HepG2 (cell line): ENCODE results near the gene PRMT5. TPM values are rescaled to one million over a fixed set of nuclear protein-coding genes. Genes with fewer than 3 reads are reported as not detected.
A peak's percentile ranks its signal among the peaks of the same experiment; 100 is the strongest.

ENCODE experiments used
- ARNT2 ChIP-seq: sonication (generic); formaldehyde crosslinking; IDR thresholded peaks from 2 replicates; pipeline ENCODE4 v1.8.0; 2022; ENCODE audit warnings: mild to moderate bottlenecking, low read depth, missing genetic modification reagents, moderate library complexity
- ARNTL ChIP-seq: sonication (generic); formaldehyde crosslinking; IDR thresholded peaks from 2 replicates; pipeline ENCODE4 v1.4.0; 2020; ENCODE audit warnings: mild to moderate bottlenecking, missing genetic modification reagents
- FOXA3 ChIP-seq: IDR thresholded peaks from 2 replicates; pipeline ENCODE4 v1.6.1; 2016; ENCODE audit warnings: missing genetic modification reagents, missing compliant biosample characterization
- FOXK1 ChIP-seq: sonication (generic); formaldehyde crosslinking; IDR thresholded peaks from 2 replicates; pipeline ENCODE4 v1.4.0; 2020; ENCODE audit warnings: low read depth, missing genetic modification reagents, borderline replicate concordance
- FUBP1 ChIP-seq: sonication (generic); formaldehyde crosslinking; IDR thresholded peaks from 2 replicates; pipeline ENCODE4 v1.5.1; 2020; ENCODE audit warnings: missing genetic modification reagents, mild to moderate bottlenecking, borderline replicate concordance
- IRF9 ChIP-seq: sonication (generic); formaldehyde crosslinking; IDR thresholded peaks from 2 replicates; pipeline ENCODE4 v1.8.0; 2022; ENCODE audit warnings: missing genetic modification reagents, mild to moderate bottlenecking, borderline replicate concordance
- MNT ChIP-seq: fragments of 450-650 bp; IDR thresholded peaks from 2 replicates; pipeline ENCODE4 v1.6.1; 2016
- MYPOP ChIP-seq: sonication (generic); formaldehyde crosslinking; IDR thresholded peaks from 2 replicates; pipeline ENCODE4 v1.8.1; 2023; ENCODE audit warnings: mild to moderate bottlenecking, moderate library complexity, missing genetic modification reagents
- PTBP1 ChIP-seq: fragments of 200-400 bp; formaldehyde crosslinking; IDR thresholded peaks from 2 replicates; pipeline ENCODE4 v1.6.1; 2018; ENCODE audit warnings: low read length, low read depth; ENCODE audit not compliant: poor library complexity, severe bottlenecking
- RFX1 ChIP-seq: fragments of 450-650 bp; IDR thresholded peaks from 2 replicates; pipeline ENCODE4 v1.6.1; 2017
- SMAD3 ChIP-seq: sonication (generic); formaldehyde crosslinking; IDR thresholded peaks from 2 replicates; pipeline ENCODE4 v1.4.0; 2020; ENCODE audit warnings: missing genetic modification reagents
- SMC3 ChIP-seq: IDR thresholded peaks from 2 replicates; pipeline ENCODE4 v1.6.1; 2011; ENCODE audit warnings: low read length, improper control_type of control experiment
- XBP1 ChIP-seq: sonication (generic); formaldehyde crosslinking; IDR thresholded peaks from 2 replicates; pipeline ENCODE4 v1.5.0; 2020; ENCODE audit warnings: missing genetic modification reagents
- ZBED4 ChIP-seq: sonication (generic); formaldehyde crosslinking; IDR thresholded peaks from 2 replicates; pipeline ENCODE4 v1.4.0; 2020; ENCODE audit warnings: missing genetic modification reagents, borderline replicate concordance
- ZBTB1 ChIP-seq: sonication (generic); formaldehyde crosslinking; IDR thresholded peaks from 2 replicates; pipeline ENCODE4 v1.4.0; 2020; ENCODE audit warnings: missing genetic modification reagents, borderline replicate concordance
- ZC3H4 ChIP-seq: sonication (generic); formaldehyde crosslinking; IDR thresholded peaks from 2 replicates; pipeline ENCODE4 v1.4.0; 2020; ENCODE audit warnings: missing genetic modification reagents, borderline replicate concordance
- ZNF136 ChIP-seq: sonication (generic); formaldehyde crosslinking; IDR thresholded peaks from 2 replicates; pipeline ENCODE4 v1.8.1; 2022; ENCODE audit warnings: low read depth, mild to moderate bottlenecking, moderate library complexity, missing genetic modification reagents
- ZNF703 ChIP-seq: sonication (generic); formaldehyde crosslinking; IDR thresholded peaks from 2 replicates; pipeline ENCODE4 v1.5.1; 2020; ENCODE audit warnings: missing genetic modification reagents, mild to moderate bottlenecking, moderate library complexity, borderline replicate concordance
- ZSCAN9 ChIP-seq: IDR thresholded peaks from 2 replicates; pipeline ENCODE4 v1.6.1; 2016; ENCODE audit warnings: borderline replicate concordance
- polyA plus RNA-seq, 8 experiments: library from polyadenylated mRNA; depleted of rRNA in 3 of 8; stranded (reverse) in 7 of 8; unstranded in 1 of 8; fragments of >200 nt; fragmentation: Illumina TruSeq in 4 of 8; extraction: Trizol in 4 of 8; gene quantifications; 2 replicates each; pipeline versions ENCODE4 v1.2.1 to v1.2.3, GENCODE V29; 2011 to 2016; ENCODE audit warnings: low read depth in 4 of 8, missing spikeins in 1 of 8, mixed read lengths in 1 of 8; ENCODE audit not compliant: insufficient read depth in 1 of 8
- total RNA-seq, 5 experiments: library from RNA; depleted of rRNA; stranded (reverse); fragments of >200 nt; fragmentation: Illumina TruSeq; extraction: Trizol; gene quantifications; 2 replicates each; pipeline ENCODE4 v1.2.3, GENCODE V29; 2016; ENCODE audit warnings: low read depth in 1 of 5

PRMT5 gene
- total and polyA plus RNA-seq, 2 of the 13 experiments (the other 11 are each of a cell fraction or from before 2014, with no cell fraction given), result 210 to 354 TPM

GRCh38 chr14:22973217-22974032 lies 44.2 kb upstream of the PRMT5 start (continued):
- TF ChIP-seq ZBED4 (CRISPR knock-in tag) (0 out of 2 replicates have a peak, but pooled peaks have one; percentile 57), ZNF136 (CRISPR knock-in tag) (no peak), ARNTL (CRISPR knock-in tag) (0 out of 2 replicates have a peak, but pooled peaks have one; percentile 48), PTBP1 (no peak), SMAD3 (CRISPR knock-in tag) (peak; percentile 72), ZC3H4 (peak; percentile 66; the same call in 1 of the 2 replicates), MNT (no peak), SMC3 (peak; percentile 98), FUBP1 (peak; percentile 6; the same call in 1 of the 2 replicates), RFX1 (0 out of 2 replicates have a peak, but pooled peaks have one; percentile 3), ARNT2 (CRISPR knock-in tag) (0 out of 2 replicates have a peak, but pooled peaks have one; percentile 27), ZNF703 (CRISPR knock-in tag) (no peak), ZBTB1 (CRISPR knock-in tag) (peak; percentile 17; the same call in 1 of the 2 replicates), FOXK1 (0 out of 2 replicates have a peak, but pooled peaks have one; percentile 14), FOXA3 (peak; percentile 39), MYPOP (CRISPR knock-in tag) (no peak), XBP1 (no peak), ZSCAN9 (CRISPR knock-in tag) (peak; percentile 37; the same call in 1 of the 2 replicates), IRF9 (CRISPR knock-in tag) (no peak; the same call in 1 of the 2 replicates)
